ENCODE results near the gene DNAH11.

DNA sequence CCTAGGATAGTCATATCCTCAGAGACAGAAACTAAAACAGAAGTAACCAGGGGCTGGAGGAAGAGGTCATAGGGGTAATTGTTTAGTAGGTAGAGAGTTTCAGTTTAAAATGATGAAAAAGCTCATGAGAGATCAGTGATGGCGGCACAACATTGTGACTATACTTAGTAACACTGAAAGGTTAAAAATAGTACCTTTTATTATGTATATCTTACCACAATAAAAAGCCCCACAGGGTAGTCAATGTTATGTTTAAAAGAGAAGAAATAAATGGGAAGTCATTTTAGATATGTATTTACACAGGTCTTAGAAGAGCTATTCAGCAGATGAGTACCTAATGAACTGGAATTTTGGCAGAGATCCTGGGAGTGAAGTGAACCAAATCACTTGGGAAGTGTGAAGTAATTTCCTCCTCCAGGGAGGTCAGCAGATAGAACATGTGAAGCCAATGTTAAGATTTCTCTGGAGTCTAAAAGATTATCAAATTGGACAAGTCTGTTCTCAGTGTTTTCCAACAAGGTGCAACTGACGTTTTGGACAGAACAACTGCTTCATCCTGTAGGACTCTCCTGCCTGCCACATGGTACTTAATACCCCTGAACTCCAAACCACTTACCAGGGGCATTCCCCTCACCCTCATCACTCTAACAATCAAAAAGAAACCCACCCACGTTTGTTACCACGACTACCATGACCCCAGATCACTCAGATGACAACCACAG, 396.5 kb downstream of the DNAH11 start:
- no peak for TF ChIP-seq GATA2 (IDR thresholded peaks at IDR 0.05; ENCODE audit: low read depth, low read length)
- no peak for TF ChIP-seq GATA3 (IDR thresholded peaks at IDR 0.05; ENCODE audit: low read depth, low read length)

Data from SH-SY5Y (cell line).